DND-41 (cell line): ENCODE measurements around the gene FOSB.

ENCODE experiments used
- ATAC-seq: fragments of 200-7000 bp; cut with Tn5 transposase; 3 replicates; pipeline ENCODE4 v1.9.1; 2021; ENCODE audit warnings: low read depth; ENCODE audit not compliant: insufficient read depth
- DNase-seq: peaks from one replicate; pipeline ENCODE4 v3.0.0-alpha.2; 2020
- H2AFZ ChIP-seq: 2 replicates; pipeline ENCODE4 v1.6.0; 2012; ENCODE audit warnings: low read depth, low read length
- H3K27ac ChIP-seq: 2 replicates; pipeline ENCODE4 v1.5.1; 2012; ENCODE audit warnings: low read length, inconsistent platforms
- H3K27me3 ChIP-seq: fragments of 200-600 bp; sonication (generic); 2 replicates; pipeline ENCODE4 v1.6.0; 2012; ENCODE audit warnings: low read length, mild to moderate bottlenecking, inconsistent platforms; ENCODE audit not compliant: insufficient read depth, poor library complexity
- H3K36me3 ChIP-seq: 2 replicates; pipeline ENCODE4 v1.5.1; 2012; ENCODE audit warnings: low read length, inconsistent platforms; ENCODE audit not compliant: insufficient read depth
- H3K4me1 ChIP-seq: 2 replicates; pipeline ENCODE4 v1.5.1; 2012; ENCODE audit warnings: mild to moderate bottlenecking, low read length; ENCODE audit not compliant: insufficient read depth
- H3K4me2 ChIP-seq: 2 replicates; pipeline ENCODE4 v1.6.0; 2012; ENCODE audit warnings: mild to moderate bottlenecking, moderate library complexity, low read length, inconsistent platforms; ENCODE audit not compliant: insufficient read depth
- H3K4me3 ChIP-seq, 2 experiments: fragments of 200-600 bp in 1 of 2; shearing (Covaris generic) in 1 of 2; 2 replicates each; pipeline ENCODE4 v1.5.1; 2012 to 2016; ENCODE audit warnings: inconsistent platforms in 2 of 2, low read length in 2 of 2, mild to moderate bottlenecking in 2 of 2, low read depth in 1 of 2, moderate library complexity in 1 of 2
- H3K79me2 ChIP-seq: 2 replicates; pipeline ENCODE4 v1.6.0; 2012; ENCODE audit warnings: low read length, inconsistent platforms; ENCODE audit not compliant: insufficient read depth
- H3K9ac ChIP-seq: 2 replicates; pipeline ENCODE4 v1.6.0; 2012; ENCODE audit warnings: low read depth, mild to moderate bottlenecking, inconsistent platforms, low read length, moderate library complexity
- H3K9me3 ChIP-seq: 2 replicates; pipeline ENCODE4 v1.5.1; 2012; ENCODE audit warnings: low read length, moderate library complexity, mild to moderate bottlenecking, inconsistent platforms; ENCODE audit not compliant: insufficient read depth, severe bottlenecking
- H4K20me1 ChIP-seq: 2 replicates; pipeline ENCODE4 v1.6.0; 2012; ENCODE audit warnings: low read length; ENCODE audit not compliant: insufficient read depth
- CTCF ChIP-seq: IDR thresholded peaks from 2 replicates; pipeline ENCODE4 v1.5.1; 2012; ENCODE audit warnings: borderline replicate concordance, low read length, moderate library complexity, mild to moderate bottlenecking; ENCODE audit not compliant: poor library complexity, severe bottlenecking; ENCODE audit errors: extremely low read depth
- EZH2 ChIP-seq: IDR thresholded peaks from 3 replicates; pipeline ENCODE4 v1.6.1; 2012; ENCODE audit warnings: borderline replicate concordance, low read depth, mild to moderate bottlenecking, moderate library complexity, low read length, inconsistent platforms; ENCODE audit not compliant: severe bottlenecking

Gene FOSB

GRCh38 chr19:45467115-45467455, 711 bp upstream of the FOSB start:
- no peaks in the 10 kb centered on the region for H3K36me3 ChIP-seq
- peak overlapping the region; percentile 43 for H3K9ac ChIP-seq
- no peak overlapping the region for H3K27ac ChIP-seq
- H3K27me3 ChIP-seq: peaks cover 5% of the 10 kb centered on the region
- no peaks in the 10 kb centered on the region for H3K9me3 ChIP-seq
- H3K4me1 ChIP-seq: peaks cover 36% of the 10 kb centered on the region
- peak overlapping the region; percentile 99 for H3K4me2 ChIP-seq
- peaks cover 14% of the 10 kb centered on the region for H4K20me1 ChIP-seq
- TF ChIP-seq EZH2: no peak
- TF ChIP-seq CTCF: peak; percentile 43
- no peak for ATAC-seq
- H3K4me3 ChIP-seq: peak overlapping the region; percentile 15 to 88; a peak in 3 of 4 replicates
- DNase-seq: no peak
- H3K79me2 ChIP-seq: no peaks in the 10 kb centered on the region
- H2AFZ ChIP-seq: peak overlapping the region; percentile 36; the same call in 1 of the 2 replicates

- peak overlapping the region; percentile 58; the same call in 1 of the 2 replicates for H3K9ac ChIP-seq
- no peaks in the 10 kb centered on the region for H3K9me3 ChIP-seq
- peak overlapping the region in 1 of 2 experiments; percentile 88; a peak in 3 of 4 replicates for H3K4me3 ChIP-seq
- peaks cover 36% of the 10 kb centered on the region for H3K4me1 ChIP-seq
- ATAC-seq: no peak
- peak overlapping the region; percentile 99 for H3K4me2 ChIP-seq
- H3K36me3 ChIP-seq: no peaks in the 10 kb centered on the region
- peaks cover 5% of the 10 kb centered on the region for H3K27me3 ChIP-seq
- TF ChIP-seq EZH2: no peak
- no peak for TF ChIP-seq CTCF
- DNase-seq: no peak
- peaks cover 14% of the 10 kb centered on the region for H4K20me1 ChIP-seq
- H3K27ac ChIP-seq: no peak overlapping the region
- no peaks in the 10 kb centered on the region for H3K79me2 ChIP-seq
- no peak overlapping the region for H2AFZ ChIP-seq
Measured at GRCh38 chr19:45468159-45468651, 409 bp downstream of the FOSB start.

GRCh38 chr19:45468803-45469131, 971 bp downstream of the FOSB start:
- Histone ChIP-seq H3K79me2 (no peaks in the 10 kb centered on the region), H4K20me1 (peaks cover 14% of the 10 kb centered on the region), H3K4me1 (peaks cover 36% of the 10 kb centered on the region), H3K4me2 (peak overlapping the region; percentile 99), H3K9me3 (no peaks in the 10 kb centered on the region), H3K27me3 (peaks cover 5% of the 10 kb centered on the region), H3K9ac (peak overlapping the region; percentile 58), H3K27ac (peak overlapping the region; percentile 32; the same call in 1 of the 2 replicates), H3K36me3 (no peaks in the 10 kb centered on the region), H2AFZ (peak overlapping the region; percentile 86), H3K4me3 (peak overlapping the region; percentile 33 to 88; a peak in 3 of 4 replicates)
- TF ChIP-seq CTCF: no peak
- no peak for TF ChIP-seq EZH2
- DNase-seq: no peak
- no peak for ATAC-seq
